Left cardiac atrium (tissue), 4 donors: ENCODE results near the gene AUTS2. TPM values are rescaled to one million over a fixed set of nuclear protein-coding genes. Genes with fewer than 3 reads are reported as not detected.

ENCODE experiments used
- ATAC-seq, 2 donors: fragments of 200-7000 bp; cut with Tn5 transposase; one replicate each; pipeline ENCODE4 v1.9.1; 2020; ENCODE audit warnings: mild to moderate bottlenecking in 2 of 2, moderate library complexity in 2 of 2
- DNase-seq: peaks from one replicate; pipeline ENCODE4 v3.0.0-alpha.2; 2020
- intact Hi-C, 2 donors: fragments of 100-400 bp; cut with DNase I; formaldehyde crosslinking; loops; one replicate each; pipeline versions ENCODE4 v1.14.1 to v1.15.1; 2022 to 2023
- total RNA-seq, 2 donors: library from RNA; stranded (reverse); fragmentation: NEBNext Ultra II Directional; extraction: Animal tissue kit (Norgen Biotek cat#: 25700); gene quantifications; one replicate each; pipeline ENCODE4 v1.2.1, GENCODE V29; 2021
- donor health status: DM: no; HTN: yes; CAD: no.
- donor health status: DM: no; HTN: yes; CAD: no; lungs with severe emphysema.
- donor health status: DM: yes; HTN: yes; CAD: no.
- donor health status: Dilated cardiomyopathy.

AUTS2 gene
- total RNA-seq, 2 donors from 2014 or later: 10.5 to 15.2 TPM

DNA sequence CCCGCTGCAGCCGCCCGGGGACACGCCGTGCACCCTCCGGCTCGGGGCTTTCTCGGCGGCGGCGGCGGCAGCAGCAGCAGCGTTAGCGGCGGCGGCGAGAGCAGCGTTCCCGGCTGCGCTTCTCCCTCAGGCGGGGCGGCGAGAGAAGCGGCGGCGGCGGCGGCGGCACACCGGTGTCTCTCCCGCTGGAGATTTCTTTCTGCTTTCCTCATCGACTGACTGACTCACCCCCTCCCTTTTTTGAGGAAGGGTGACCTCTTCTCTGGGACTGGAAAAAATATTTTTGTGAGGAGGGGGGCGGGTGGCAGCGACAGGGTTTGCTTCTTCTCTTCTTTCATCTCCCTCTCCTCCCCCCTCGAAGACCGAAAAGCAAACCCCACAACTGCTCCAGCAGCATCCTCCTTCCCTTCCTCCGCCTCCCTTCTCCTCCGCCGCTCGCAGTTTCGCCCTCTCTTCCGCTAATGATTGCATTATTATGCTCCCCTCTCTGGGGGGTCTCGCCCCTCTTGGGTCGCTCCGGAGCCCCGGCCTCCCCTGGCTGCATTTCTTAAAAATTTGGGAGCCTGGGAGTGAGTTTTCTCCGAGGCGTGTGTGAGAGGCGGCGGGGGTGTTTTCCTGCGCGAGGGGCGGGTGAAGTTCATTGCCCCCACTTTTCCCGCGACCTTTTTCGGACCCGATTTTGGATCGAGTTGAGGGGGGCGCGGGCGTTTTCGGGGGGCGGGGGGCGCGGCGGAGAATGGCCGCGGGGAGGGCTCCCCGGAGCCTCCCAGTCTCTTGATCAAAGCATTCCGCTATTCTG lies 411 bp downstream of the AUTS2 start:
- intact Hi-C loops: loop anchor here (10.0 kb wide), 2 partner anchors 216 to 296 kb away; no protein-coding TSS in a partner anchor
- peak in 1 of 2 donors; percentile 10 for ATAC-seq
- DNase-seq: no peak

DNA sequence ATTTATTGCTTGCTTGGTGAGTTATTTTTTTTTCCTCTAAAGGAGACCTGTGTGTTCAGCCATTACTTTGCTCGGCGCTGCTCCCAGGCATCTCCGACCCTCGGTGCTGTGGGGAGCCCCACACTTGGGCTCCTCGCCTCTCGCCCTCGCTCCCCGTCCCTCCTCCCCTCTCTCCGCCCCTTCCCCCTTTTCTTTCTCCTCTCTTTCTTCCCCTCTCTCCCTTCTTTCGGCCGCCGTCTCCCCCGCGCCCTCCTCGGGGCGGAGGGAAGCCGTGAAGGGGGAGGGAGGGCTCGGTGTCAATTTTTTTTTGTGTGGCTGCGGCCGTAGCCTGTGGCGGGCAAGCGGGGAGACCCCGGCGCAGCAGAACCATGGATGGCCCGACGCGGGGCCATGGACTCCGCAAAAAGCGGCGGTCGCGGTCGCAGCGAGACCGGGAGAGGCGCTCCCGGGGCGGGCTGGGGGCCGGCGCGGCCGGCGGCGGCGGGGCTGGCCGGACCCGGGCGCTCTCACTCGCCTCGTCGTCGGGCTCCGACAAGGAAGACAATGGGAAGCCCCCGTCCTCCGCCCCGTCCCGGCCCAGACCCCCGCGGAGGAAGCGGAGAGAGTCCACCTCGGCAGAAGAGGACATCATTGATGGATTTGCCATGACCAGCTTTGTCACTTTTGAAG lies 1.1 kb downstream of the AUTS2 start:
- DNase-seq: peak; percentile 31
- intact Hi-C loops: loop anchor here (10.0 kb wide), 2 partner anchors 215 to 295 kb away; no protein-coding TSS in a partner anchor
- peak; percentile 2 to 5 for ATAC-seq

DNA sequence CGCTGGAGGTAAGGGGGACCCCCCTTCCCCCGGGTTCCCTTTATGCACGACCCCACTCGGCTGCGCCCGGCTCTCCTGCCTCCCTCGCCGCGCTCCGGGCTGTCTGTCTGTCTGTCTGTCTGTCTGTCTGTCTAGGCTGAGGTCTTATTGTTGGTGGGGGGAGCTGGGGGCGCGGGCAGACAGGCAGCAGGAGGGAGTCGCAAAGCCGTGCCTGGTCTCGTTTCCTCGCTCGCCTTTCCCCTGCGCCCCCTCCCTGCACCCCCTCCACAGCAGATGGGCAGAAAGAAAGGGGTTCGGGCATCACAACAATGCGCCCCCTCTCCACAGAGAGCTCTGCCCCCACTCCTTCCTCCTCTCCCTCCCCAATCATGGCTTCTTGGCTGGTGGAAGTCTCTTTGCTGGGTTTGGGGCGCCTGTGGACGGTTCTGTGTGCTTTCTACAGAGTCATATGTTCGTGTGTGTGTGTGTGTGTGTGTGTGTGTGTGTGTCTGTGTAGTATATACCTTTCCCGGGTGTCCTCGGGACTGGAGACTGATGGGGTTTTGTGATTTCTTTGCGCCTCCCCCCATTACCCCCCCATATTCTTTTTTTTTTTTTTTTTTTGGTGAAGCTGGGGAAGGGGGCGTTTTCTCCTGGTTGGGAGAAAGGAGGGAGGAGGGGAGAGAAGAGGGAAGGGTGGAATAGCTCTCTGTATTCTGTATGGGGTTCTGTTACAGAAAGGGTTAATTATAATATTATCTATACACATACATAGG lies 1.9 kb downstream of the AUTS2 start:
- intact Hi-C loops: loop anchor here (10.0 kb wide), 2 partner anchors 215 to 295 kb away; no protein-coding TSS in a partner anchor
- no peak for ATAC-seq
- DNase-seq: no peak

DNA sequence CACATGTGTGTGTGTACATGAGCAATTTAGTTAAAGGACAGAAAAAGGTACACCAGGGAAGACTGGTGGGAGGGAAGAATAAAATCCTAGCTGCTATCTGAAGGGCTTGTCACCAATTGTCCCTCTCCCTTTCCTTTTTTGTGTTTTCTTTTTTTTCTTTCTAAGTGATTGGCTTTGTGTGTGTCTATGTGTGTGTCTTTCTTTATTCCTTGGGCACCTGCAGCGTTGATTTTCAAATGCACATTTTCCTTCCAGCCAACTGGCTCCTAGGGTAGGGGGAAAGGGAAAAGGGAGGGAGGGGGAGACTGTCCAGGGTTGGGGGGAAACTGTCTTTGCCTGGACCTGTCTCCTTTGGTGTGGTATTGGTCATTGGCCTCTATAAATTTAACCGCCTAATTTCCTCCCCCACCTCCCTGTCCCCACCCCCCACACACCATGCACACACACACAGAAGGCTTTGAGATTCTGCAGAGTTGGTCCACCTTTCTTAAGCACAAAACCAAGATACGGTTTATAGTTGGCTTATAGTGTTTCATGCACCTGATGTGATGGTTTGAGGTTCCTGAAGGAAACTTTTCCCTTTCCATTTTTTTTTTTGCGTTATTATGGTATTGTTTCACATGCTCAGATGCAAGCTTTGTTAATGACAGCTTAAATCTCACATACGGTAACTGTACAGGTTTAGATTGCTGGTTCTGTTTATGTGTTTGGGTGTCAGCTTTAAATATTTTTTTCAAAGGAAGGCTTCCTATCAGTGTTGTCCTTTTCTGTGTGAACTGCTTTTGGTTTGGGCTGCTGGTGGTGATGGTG lies 2.6 kb downstream of the AUTS2 start:
- intact Hi-C loops: no loop called here
- DNase-seq (no peak), ATAC-seq (no peak)

DNA sequence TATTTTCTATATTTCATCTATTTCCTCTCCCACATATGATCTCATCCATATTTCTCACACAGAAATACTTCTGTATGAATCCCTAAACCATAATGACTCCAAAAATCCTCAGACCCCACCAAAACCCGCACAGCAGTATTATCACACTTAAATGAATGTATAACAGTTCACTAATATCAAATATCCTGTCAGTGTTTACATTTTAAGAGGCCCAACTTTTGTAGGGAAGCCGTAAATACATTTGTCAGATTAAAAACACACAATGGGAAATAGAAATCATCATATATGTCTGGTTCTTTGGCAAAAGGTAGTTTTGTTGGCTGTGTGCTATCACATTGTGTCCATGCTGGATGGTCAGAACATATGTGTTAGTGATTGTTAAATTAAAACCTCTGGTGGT lies 4.2 kb downstream of the AUTS2 start:
- no peak for DNase-seq
- intact Hi-C loops: no loop called here
- ATAC-seq: no peak

DNA sequence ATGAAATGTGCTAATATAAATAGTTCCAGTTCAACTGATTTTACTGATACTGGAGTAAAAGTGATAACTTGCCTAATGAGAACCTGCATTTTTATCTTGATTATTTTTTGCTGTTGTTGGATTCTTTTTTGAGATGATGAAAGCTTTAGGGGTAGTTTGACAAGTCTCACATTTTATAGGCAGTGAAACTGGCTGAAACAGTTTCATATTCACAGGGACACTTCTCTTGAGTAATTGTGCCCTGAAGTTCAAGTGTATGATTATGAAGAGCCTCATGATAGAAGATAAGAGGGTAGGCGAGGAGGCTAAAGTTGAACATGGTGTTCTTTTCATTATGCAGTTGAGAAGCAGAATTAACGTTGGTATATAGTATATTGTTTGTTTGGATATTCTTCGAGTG lies 5.1 kb downstream of the AUTS2 start:
- intact Hi-C loops: no loop called here
- ATAC-seq (no peak), DNase-seq (no peak)

DNA sequence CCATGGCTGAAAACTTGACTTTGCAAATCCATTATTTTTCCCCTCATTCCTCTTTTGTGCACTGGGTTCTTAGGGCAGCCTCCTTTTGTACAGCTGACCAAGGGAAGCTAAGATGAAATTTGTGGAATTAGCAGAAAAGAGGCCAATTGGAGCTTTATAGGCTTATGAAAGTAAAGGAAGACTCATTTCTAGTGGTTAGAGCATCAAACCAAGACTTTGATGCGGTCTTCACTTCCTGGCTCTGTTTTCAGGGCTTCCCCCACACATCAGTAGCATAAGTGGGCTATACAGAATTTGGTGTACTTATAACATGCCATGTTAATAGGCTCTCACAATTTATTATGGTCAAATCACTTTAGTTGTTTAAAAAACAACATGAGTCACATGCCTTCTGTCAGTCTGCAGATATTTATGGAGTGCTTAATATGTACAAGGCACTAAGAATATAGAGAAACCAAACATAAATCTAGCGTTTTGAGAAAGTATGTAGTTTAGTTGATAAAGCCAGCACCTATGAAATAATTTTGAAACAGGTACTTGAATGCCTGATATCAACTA lies 5.7 kb downstream of the AUTS2 start:
- intact Hi-C loops: no loop called here
- ATAC-seq (no peak), DNase-seq (no peak)

DNA sequence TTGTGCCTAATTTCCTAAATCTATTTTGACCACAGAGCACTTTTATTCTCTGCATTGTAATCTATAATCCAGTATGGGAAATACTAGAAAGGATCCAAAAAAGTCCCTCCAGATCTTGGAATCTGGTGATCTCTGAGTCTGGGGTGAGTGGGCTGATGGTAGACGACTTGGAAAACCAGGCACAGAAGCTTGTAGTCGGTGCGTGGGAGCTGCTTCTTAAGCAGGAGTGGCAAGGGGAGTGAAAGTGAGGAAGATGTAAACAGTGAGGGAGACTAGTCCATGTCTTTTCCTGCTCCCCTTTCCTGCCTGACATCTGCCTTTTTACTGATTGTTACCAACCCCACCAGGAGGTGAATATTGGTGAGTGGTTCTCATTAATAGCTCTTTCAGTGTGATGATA lies 6.8 kb downstream of the AUTS2 start:
- ATAC-seq: no peak
- no peak for DNase-seq
- intact Hi-C loops: no loop called here

DNA sequence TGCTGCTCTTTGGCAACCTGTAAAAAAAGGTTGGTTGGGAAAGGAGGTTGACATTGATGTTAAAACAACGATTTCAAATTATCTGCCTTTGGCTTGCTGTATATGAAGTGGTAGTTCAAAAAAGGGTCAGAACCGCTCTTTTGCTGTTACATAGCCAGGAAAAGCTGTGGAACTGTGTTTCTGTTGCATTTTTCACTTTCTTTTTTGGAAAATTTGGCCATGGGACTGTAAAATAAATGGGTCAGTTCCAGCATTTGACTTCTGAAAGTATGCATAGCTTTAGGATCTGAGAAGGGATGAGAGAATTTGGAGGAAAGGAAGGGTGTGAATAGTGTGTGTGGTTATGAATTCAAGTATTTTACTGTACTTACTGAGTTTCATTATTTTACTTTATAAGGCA lies 7.3 kb downstream of the AUTS2 start:
- DNase-seq (no peak), ATAC-seq (no peak)
- intact Hi-C loops: no loop called here

DNA sequence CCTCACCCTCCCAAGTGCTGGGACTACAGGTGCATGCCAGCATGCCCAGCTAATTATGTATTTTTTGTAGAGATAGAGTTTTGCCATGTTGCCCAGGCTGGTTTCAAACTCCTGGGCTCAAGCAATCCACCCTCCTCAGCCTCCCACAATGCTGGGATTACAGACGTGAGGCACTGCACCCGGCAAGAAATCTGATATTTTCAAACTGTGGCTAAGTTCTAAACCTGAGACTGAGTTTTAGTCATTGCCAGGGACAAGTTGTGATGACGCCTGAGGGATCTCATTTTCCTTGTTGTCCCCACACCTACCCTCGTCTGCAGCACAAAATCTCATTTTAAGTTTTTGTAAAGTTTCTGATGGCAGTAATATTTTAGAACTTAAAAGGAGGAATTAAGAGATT lies 9.8 kb downstream of the AUTS2 start:
- DNase-seq (no peak), ATAC-seq (no peak)
- intact Hi-C loops: no loop called here

DNA sequence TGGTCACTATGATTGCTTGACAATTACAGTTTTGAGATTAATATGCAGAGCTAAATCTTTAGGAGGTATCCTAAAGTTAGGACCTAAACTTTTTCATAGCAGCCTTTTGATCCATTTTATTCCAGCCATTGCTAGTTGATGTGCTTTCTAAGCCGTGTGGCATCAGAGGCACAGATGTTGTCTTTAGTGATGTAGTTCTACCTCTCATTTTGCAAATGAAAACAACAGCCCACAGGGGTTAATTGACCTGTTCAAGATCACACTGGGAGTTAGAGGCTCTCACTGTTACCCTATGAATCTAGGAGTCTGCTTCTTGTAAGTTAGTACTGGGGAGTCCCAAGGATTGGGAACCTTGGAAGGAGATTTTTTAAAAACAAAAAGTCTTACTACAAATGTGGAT lies 10.6 kb downstream of the AUTS2 start:
- DNase-seq (no peak), ATAC-seq (no peak)
- intact Hi-C loops: no loop called here

DNA sequence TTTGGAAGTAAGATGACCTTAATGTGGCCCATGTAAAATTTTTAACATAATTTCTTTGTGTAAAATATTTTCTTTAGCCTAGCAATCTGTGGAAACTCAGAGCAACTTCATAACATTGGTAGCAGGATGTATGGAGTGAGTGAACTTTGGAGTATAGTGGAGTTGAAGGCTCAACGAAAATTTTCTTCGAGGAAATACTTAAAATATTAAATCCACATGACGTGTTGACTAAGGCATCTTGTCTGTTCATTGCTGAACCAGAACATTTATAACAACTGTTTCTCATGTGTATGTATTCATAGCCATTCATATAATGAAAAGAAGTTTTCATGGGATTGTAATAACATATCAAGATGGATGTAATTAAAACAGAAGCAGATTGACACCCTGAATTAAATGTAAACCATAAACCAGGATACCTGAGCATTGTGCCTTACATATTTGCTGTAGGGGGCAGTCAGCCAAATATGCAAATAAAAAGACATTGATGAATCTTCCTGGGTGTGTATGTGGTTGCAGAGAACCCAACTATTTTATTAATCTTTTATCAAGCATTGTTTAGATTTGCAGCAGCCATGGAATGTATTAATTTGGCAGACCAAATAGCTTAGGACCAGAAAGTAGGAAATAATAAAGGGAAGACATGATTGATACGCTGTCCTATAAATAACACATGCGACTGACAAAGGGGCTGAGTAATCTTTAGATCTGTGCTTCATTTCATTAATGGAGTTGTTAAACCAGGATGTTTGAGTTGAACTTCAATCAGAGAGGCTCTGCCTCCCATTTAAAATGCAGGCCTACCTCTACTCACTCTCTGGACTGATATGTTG lies 11.5 kb downstream of the AUTS2 start:
- no peak for ATAC-seq
- no peak for DNase-seq
- intact Hi-C loops: no loop called here

DNA sequence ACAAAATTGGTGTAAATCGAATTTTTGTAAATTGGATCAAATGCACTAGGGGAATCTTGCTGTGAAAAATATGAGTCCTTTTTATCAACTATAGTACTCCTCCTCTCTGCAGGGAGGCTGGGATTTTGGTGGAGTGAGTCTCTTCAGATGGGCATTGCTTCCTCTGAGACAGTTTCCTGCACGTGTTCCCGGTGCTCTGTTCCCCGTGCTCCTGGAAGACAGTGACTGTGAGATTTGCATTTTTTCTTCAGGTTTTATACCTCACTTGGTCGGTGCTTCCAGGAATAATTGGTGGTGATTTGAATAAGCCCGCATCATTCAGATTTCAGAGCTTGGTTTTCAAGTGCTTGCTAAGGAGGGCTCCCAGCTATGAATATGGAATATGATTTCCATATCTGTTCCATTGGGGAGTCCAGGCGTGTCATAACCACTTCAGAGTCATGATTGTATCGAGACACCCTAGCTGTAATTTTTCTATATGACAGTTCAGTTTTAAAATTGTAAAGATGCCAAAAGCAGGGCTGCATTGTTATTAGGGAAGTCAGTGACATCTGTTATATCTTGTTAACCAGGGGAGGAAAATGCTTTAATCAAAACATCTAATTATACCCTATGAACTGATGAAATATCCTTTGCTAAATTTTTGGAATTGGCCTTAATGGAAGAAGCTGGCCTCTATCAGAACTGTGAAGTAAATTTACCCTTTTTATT lies 12.3 kb downstream of the AUTS2 start:
- intact Hi-C loops: no loop called here
- ATAC-seq (no peak), DNase-seq (no peak)

DNA sequence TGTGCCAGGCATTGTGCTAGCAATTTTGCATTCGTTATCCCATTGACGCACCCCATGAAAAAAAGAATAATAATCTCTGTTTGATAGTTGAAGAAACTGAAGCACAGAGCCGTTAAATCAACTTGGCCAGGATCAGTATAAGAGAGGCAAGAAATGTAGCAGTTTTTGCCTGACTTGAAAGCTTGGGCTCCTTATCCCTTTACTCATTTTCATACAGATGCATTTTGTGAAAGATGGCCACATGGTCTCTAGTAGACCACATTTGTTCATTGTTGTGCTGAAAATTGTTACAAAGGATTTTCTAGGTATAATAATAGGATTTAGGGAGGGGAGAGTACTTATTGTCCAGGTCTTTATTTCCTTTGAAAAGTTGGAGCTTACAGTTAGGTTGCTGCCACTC lies 14.7 kb downstream of the AUTS2 start:
- DNase-seq: no peak
- intact Hi-C loops: no loop called here

DNA sequence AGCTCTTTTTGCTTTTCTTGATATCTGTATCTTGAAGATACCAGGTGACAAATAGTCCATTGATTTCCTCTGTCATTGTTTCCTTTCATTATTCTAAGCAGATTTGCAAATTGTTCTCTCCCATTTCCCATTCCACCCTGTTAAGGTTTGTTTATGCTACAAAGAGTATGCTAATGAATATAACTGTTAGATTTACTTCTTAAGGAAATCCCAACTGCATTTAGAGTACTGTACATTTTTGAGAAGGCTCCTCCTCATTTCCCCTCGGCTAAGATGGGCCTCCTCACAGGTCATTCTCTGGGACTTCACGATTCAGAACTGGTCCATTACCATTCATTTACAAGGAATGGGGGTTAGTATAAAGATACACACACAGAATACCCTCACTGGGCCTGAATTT lies 15.6 kb downstream of the AUTS2 start:
- no peak for ATAC-seq
- intact Hi-C loops: no loop called here
- DNase-seq: no peak

More for the DNA sequence above, 14.7 kb downstream of the AUTS2 start:
- ATAC-seq: no peak

DNA sequence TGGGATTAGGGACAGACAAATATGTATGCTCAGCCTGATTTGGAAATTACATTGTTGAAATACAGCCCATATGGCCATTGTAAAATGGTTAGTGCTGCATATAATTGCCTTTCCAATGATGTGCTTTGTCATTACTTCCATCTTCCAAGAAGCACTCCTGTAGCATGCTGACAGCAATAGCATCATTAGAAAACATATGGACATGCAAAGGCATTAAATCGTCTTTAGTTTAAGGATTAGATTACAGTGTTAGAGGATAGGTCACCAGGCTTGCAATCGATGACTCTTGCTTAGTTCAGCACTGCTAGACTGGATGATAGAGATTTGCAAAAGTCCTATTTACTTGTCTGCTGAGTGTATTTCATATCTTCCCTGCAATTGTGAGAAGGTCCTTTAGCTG lies 17.4 kb downstream of the AUTS2 start:
- intact Hi-C loops: no loop called here
- DNase-seq: no peak
- no peak for ATAC-seq

DNA sequence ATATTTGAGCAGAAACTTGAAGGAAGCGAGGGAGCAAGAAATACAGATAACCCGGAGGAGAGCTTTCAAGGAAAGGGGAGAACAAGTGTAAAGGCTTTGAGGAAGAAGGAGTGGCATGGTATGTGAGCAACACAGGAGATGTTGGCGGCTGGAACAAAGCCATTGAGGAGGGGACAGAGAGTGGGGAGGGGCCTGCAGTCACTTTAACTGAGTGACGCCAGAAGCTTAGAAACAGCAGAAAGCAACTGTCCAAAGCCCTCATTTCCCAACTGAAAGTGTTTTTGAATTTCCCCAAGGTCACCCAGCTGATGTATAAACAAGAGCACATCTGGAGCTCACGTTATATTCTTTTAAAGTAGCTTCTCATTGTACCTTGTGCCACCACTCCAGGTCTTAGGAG lies 19.1 kb downstream of the AUTS2 start:
- ATAC-seq (no peak), DNase-seq (no peak)
- intact Hi-C loops: no loop called here

DNA sequence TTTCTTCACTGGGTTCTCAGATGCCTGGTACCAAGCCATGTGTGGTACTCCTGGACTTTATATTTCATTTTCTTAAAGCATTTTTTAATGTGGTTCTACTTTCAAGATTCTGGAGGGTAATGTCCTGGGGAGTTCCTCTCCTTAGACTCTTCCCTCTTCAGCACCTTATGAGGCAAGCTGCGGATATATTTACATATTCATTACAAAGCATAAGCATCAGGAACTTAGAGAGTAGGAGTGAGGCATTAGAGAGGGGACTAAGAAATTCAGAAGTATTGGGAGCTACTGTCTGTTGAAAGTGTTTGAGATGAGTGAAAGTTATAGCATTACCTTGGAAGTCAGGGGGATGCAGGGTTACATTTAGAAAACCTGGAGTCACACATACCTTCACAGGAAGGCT lies 20.8 kb downstream of the AUTS2 start:
- no peak for ATAC-seq
- no peak for DNase-seq
- intact Hi-C loops: no loop called here
